GM18909 (cell line): ENCODE measurements around the gene DOCK3.
"Not testable (repeated sequence)": the region's sequence is repeated elsewhere in the genome, so short reads cannot be mapped to it uniquely, and the experiment has no call there.

ENCODE experiments used
- ATAC-seq: cut with Tn5 transposase; IDR thresholded peaks from one replicate; pipeline ENCODE4 v1.9.1; 2021; ENCODE audit warnings: mild to moderate bottlenecking; ENCODE audit not compliant: unreplicated experiment, poor library complexity

Gene DOCK3

GRCh38 chr3:51163051-51163450 is 488.3 kb downstream of the DOCK3 start:
- no peak for ATAC-seq

- ATAC-seq = no peak
Observed at GRCh38 chr3:51173518-51174271, 499.0 kb downstream of the DOCK3 start.

- ATAC-seq = no peak
Observed at GRCh38 chr3:51176923-51177322, 502.2 kb downstream of the DOCK3 start.

GRCh38 chr3:51186446-51186845 is 511.7 kb downstream of the DOCK3 start:
- ATAC-seq = not testable (repeated sequence)

- ATAC-seq = no peak
Observed at GRCh38 chr3:51190199-51190598, 515.5 kb downstream of the DOCK3 start.

GRCh38 chr3:51190827-51191226 is 516.1 kb downstream of the DOCK3 start:
- ATAC-seq = no peak

GRCh38 chr3:51191768-51192167 is 517.0 kb downstream of the DOCK3 start:
- no peak for ATAC-seq

GRCh38 chr3:51198477-51198876 is 523.8 kb downstream of the DOCK3 start:
- no peak for ATAC-seq

GRCh38 chr3:51199296-51199695 is 524.6 kb downstream of the DOCK3 start:
- ATAC-seq = not testable (repeated sequence)

- ATAC-seq = no peak
Observed at GRCh38 chr3:51216291-51216690, 541.6 kb downstream of the DOCK3 start.

- ATAC-seq = no peak
Observed at GRCh38 chr3:51221959-51222358, 547.2 kb downstream of the DOCK3 start.

GRCh38 chr3:51224283-51224682 is 549.6 kb downstream of the DOCK3 start:
- no peak for ATAC-seq

- no peak for ATAC-seq
Observed at GRCh38 chr3:51224843-51225242, 550.1 kb downstream of the DOCK3 start.

- ATAC-seq = no peak
Observed at GRCh38 chr3:51242939-51243338, 568.2 kb downstream of the DOCK3 start.

- ATAC-seq = no peak
Observed at GRCh38 chr3:51243924-51244323, 569.2 kb downstream of the DOCK3 start.

- ATAC-seq = no peak
Observed at GRCh38 chr3:51245867-51246266, 571.1 kb downstream of the DOCK3 start.

- no peak for ATAC-seq
Observed at GRCh38 chr3:51257870-51258269, 583.1 kb downstream of the DOCK3 start.

GRCh38 chr3:51264166-51264565 is 589.4 kb downstream of the DOCK3 start:
- ATAC-seq = not testable (repeated sequence)

GRCh38 chr3:51268132-51268531 is 593.4 kb downstream of the DOCK3 start:
- no peak for ATAC-seq

GRCh38 chr3:51269466-51269865 is 594.7 kb downstream of the DOCK3 start:
- no peak for ATAC-seq

GRCh38 chr3:51270559-51270958 is 595.8 kb downstream of the DOCK3 start:
- ATAC-seq = no peak

- ATAC-seq = no peak
Observed at GRCh38 chr3:51271172-51271571, 596.4 kb downstream of the DOCK3 start.
